Activated CD8-positive, alpha-beta memory T cell treated with anti-CD3 and anti-CD28 coated beads for 1 hour (primary cell): ENCODE results near the gene UBE2E3.
A peak's percentile ranks its signal among the peaks of the same experiment; 100 is the strongest.
"Not testable (repeated sequence)": the region's sequence is repeated elsewhere in the genome, so short reads cannot be mapped to it uniquely, and the experiment has no call there.

Experiments
- DNase-seq, 2 donors: peaks; one replicate each; pipeline ENCODE4 v3.0.0-alpha.2; 2020; ENCODE audit warnings: low read depth in 1 of 2; ENCODE audit errors: extremely low read depth in 1 of 2

UBE2E3 gene

DNA sequence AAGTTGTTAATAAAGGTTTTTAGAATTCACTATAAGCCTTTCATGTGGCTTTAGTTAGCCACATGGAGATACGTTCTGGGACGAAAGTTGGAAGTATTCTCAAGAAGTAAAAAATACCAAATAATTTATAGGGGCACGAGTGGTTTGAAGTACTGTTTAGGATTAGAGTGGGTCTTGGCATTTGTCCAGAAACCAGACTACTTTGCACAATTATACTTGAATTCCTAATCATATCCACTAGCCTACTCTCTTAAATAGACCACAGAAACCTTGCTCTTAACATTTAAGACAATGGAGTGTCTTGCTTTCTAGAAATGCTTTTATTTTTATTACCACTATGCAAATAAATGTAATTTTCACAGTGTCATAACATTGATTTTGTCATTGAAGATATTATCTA, 44.6 kb downstream of the UBE2E3 start:
- no peak for DNase-seq

DNA sequence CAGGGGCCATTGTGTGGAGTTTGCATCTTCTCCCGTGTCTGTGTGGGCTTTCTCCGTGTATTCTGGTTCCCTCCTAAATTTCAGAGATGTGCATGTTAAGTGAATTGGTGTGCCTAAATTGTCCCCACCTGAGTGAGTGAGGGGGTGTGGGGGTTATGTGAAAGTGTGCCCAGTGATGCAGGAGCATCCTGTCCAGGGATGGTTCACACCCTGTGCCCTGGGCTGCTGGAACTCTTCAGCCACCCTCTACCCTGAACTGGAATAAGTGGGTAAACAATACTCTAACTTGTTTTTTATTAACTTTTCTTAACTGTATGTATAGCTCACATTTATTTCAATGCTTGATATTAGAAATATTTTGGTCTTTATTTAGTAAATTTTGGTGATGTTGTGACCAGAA, 56.0 kb downstream of the UBE2E3 start:
- DNase-seq: no peak

DNA sequence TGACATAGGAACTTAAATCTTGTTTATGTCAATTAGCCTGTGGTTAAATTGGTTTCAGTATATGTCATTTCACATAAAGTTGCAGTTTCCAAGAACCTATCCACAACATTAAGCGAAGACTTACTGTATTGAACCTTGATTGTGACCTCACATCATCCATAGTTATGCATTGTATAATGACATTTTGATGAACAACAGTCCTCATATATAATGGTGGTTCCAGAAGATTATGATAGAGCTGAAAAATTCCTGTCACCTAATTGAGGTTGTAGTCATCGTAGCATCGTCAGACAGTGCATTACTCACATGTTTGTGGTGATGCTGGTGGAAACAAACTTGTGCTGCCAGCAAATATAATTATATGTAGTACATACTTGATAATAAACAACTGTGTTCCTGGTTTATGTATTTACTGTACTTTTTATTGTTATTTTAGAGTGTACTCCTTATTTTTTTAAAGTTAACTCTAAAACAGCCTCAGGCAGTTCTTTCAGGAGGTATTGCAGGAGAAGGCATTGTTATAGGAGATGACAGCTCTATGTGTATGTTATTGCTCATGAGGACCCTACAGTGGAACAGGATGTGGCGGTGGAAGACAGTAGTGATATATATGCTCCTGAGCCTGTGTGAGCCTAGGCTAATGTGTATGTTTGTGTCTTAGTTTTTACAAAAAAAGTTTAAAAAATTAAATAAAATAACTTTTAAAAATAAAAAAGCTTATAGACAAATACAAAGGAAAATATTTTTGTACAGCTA, 56.6 kb downstream of the UBE2E3 start:
- no peak for DNase-seq

DNA sequence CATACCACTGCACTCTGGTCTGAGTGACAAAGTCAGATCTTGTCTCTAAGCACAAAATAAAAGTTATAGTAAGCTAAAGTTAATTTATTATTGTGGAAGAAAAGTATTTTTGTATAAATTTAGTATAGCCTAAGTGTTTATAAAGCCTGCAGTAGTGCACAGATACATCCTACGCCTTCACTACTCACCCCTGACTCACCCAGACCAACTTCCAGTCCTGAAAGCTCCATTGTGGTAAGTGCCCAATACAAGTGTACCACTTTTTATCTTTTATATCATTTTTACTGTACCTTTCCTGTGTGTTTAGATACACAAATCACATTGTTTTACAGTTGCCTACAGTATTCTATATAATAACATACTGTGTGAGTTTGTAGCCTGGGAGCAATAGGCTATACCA, 57.5 kb downstream of the UBE2E3 start:
- no peak for DNase-seq

DNA sequence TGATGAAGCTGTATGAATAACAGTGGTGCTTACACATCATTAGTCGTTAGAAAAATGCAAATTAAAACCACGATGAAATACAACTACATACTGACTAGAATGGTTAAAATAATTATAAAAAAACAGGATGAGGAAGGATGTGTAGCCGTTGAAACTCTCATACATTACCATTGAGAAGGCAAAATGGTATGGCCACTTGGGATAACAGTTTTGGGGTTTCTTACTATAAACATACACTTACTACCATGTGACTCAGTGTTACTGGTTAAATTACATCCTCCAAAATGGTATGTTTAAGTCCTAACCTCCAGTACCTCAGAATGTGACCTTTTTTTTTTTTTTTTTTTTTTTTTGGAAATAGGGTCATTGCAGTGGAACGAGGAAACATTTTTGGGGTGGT, 58.4 kb downstream of the UBE2E3 start:
- no peak for DNase-seq

DNA sequence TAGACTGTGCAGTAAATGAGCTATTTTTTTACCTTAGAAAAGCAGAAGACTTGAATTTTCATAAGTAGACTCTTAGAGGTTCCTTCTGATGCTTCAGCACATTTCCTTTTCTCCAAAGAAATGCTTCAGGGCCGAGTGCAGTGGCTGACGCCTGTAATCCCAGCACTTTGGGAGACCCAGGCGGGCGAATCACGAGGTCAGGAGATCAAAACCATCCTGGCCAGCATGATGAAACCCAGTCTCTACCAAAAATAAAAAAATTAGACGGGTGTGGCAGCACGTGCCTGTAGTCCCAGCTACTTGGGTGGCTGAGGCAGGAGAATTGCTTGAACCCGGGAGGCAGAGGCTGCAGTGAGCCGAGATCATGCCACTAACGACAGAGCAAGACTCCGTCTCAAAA, 60.4 kb downstream of the UBE2E3 start:
- not testable (repeated sequence) for DNase-seq

DNA sequence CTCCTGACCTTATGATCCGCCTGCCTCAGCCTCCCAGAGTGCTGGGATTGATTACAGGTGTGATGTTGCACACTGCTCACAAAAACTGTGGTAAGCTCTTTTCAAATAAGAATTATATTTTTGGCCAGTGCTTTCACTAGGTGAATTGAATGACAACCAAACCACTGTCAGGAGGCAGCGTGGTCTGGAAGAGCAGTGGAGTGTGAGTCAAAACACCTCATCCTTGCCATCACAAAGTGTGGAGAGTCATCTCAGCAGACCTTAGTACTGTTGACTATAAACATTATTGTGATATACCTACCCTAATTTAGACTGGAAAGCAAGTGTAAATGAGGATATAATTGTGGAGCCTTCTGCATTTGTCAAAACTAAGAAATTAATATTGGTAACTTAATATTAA, 61.3 kb downstream of the UBE2E3 start:
- no peak for DNase-seq

DNA sequence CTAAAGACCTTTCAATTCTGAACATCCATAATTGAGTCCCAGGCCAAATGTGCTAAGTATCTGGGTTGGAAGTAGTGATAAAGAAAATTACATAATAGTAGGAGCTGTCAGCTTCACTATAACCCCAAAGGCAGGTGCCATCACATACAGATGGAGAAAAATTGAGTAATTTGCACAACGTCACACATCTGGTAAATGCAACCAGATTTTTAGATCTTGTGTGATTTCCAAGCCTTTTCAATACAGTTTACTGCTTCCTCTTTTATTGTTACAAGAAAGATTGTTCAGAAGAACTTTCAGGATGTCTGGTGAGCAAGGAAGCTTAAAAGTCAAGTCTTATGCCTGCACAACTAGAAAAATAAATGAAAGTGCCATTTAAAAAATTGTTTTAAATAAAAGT, 62.3 kb downstream of the UBE2E3 start:
- DNase-seq: no peak

DNA sequence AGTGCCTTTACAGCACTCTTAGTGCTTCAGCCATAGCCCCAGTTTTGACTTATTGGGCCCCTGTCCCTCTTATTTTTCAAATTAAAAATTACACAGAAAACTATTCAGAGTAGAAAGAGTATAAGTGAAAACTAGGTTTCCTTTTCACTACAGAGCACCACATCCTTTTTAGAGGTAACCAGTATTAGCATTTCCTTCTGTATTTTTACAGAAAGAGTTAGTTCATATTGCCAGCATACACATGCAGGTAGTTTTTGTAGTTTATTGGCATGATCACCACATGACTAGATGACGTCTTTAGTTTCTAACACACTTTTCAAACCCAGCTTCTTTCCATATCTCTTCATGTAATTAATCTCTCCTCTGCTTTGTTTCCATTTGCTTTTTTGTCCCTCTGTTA, 66.4 kb downstream of the UBE2E3 start:
- no peak for DNase-seq

DNA sequence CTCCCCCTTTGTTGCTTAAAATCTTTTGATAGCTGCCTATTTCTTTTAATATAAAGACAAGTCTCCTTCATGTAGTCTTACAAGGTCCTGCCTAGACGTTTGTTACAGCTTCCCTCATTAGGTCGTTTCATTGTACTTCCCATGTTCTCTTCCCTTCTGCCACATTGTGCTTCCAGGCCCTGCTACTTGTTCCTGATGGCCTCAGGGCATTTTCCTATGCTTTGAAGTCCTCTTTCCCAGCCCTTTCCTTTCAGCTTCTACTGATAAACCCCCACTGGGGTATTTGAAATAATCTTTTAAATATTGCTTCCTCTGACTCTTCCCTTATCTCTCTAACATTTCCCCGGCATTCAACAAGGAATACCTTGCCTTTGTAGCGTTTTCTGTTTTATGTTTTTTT, 67.4 kb downstream of the UBE2E3 start:
- no peak for DNase-seq

DNA sequence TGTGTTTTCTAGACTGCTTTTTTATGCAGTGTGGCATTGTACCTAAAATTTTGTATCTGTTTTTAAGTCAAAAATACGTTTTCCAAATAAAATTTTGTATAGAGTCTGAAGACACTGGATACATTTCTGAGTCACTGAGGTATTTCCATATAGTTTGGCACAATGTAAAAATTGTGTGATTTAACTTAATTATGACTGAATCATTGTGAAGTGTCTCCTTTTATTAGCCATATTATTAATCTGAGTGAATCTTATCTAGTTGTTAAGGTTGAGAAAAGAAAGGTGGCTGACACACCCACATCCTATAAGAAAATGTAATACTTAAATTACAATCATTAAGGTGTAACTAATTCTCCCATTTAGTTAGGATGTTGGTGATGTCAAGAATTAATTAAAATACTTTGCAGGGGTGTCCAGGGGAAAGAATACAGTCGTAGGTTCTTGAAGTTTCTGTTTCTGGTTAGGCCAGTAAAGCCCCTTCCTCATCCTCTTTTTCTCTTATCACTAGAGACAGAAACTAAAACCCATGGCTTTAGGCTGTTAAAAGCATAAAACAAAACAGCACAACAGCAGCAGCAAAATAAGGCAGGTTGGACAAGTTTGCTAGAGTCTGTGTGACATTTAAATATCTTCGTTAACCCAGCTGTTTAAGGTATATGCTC, 71.6 kb downstream of the UBE2E3 start:
- no peak for DNase-seq

DNA sequence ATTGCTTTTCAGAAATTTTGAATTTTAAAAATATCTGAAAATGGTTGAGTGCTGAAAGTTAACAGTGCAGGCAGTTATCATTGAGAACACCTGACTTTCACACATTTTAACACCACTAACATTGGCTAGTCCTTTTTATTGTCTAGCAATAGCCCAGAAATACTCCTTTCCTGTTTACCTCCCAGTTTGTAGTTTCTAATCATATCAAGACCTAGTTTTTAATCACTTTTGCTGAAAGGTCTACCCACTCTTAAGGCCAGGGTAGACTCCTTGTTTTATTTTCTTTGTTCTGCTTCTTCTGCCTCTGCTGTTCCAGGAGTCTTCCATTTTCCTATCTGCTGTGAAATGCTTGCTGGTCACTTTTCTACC, 72.1 kb downstream of the UBE2E3 start:
- no peak for DNase-seq

DNA sequence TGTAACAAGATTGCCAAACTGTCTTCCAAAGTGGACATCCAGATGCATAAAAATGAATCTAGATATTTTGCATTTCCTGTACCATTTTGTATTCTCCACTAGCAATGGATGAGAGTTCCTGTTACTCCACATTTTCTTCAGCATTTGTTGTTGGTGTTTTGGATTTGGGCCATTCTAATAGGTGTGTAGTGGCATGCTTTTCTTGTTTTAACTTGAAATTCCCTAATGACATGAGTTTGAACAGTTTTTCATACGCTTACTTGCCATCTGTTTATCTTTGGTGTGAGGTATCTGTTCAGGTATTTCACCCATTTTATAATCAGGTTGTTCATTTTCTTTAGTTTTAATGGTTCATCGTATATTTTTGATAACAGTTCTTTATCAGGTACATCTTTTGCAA, 73.9 kb downstream of the UBE2E3 start:
- DNase-seq: no peak

DNA sequence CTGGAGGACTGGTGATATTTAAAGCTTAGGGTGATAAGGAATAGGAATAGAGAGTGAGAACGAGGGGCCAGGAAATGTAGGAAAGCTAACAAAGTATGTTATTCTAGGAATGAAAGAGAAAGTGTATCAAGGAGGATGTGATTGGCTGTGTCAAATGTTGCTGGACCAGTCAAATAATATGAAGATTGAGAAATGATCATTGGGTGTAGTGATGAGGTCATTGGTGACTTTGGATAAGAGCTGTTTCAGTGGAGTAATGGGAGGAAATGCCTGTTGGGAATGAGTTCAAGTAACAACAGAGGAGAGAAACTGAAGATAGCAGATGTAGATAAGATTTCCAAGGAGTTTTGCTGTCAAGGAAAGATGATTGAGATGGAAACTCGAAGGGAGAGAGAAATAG, 74.4 kb downstream of the UBE2E3 start:
- DNase-seq: no peak

DNA sequence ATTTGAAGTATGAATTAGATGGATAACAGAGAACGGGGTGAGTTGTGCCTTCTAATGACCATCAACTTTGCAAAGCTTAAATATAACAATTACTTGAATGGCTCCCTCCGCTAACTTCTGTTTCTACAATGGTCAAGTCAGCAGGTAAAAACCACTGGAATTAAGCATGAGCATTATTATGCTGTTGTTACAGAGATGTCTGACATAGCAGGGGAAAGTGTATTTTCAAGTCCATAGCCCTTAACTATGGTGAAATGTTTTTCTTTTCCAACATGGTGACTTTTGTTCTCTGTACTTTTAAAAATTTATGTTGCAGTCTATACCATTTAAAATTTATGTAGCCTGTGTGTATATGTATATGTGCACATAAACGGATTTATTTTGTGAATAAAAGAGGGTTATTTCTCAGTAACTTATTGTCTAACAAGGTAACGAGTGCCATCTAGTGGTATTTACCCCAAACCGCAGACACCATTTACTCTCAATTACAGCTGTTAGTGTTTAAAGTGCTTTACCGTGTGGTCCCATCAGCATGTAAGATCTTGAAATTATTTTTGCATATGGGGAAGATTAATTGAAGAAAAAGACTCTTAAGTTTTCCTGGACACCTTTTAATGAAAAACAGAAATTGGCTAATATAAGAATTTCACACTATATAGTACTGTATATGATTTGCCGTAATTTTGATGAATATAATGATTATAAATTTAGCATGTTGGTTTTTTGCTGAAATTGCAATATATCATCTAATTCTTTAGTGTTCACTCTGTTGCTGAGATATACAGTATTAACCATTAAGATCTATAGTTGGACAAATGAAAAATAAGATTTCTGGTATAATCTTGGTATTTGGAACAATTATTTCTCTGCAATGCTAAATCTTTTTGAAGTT, 78.2 kb downstream of the UBE2E3 start:
- peak; percentile 3 to 5 for DNase-seq

DNA sequence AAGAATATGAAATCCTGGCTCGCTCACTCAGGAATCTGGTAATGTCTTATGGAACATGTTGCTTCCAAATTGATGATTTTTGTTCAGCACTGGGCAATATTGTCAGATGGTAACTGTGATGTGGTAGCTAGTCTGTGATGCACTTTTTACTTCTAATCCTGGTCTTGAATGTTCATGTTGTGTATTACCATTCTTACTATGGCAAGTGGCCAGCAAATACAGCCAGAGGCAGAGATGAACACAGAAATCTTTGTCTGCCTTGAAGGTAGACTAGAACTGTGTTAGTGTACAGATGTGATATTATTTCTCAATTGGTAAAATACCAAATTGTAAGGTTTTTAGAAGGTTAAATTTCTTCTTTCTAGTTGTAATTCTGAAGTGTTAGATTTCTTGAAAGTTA, 83.3 kb downstream of the UBE2E3 start:
- DNase-seq: no peak

DNA sequence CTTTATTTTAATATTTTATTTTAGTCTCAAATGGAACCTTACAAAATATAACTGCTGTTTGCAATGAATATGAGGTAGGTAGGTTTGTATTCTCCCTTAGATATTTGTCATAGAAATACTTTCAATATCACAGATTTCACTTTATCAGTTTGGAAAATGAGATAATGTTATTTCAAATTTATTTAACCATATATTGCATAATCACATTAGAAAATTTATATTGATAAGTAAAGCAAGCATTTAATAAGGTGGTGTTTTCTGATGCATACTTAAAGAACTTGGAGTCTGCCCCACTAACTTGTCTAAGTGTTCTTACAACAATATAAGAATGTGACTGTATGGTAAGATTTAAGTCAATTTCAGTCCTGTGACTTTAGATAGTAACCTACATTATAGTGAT, 85.1 kb downstream of the UBE2E3 start:
- DNase-seq: no peak

DNA sequence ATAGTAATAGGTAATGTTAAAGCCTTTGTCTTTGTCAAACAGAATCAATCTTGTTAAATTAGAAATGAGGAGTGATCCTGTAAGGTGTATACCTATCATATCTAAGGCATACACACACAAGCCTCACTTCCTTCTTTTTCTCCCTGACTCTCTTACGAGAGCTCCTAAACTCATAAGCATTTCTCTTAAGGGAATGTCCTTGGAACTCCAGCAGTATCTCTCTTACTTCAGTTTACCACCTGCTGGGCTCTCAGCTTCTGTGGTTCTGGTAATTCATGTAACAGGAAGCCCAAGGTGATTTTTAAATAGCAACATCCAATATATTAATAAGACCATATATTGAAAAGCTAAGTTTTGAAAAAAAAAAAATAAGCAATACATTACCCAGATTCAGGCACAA, 85.9 kb downstream of the UBE2E3 start:
- no peak for DNase-seq

DNA sequence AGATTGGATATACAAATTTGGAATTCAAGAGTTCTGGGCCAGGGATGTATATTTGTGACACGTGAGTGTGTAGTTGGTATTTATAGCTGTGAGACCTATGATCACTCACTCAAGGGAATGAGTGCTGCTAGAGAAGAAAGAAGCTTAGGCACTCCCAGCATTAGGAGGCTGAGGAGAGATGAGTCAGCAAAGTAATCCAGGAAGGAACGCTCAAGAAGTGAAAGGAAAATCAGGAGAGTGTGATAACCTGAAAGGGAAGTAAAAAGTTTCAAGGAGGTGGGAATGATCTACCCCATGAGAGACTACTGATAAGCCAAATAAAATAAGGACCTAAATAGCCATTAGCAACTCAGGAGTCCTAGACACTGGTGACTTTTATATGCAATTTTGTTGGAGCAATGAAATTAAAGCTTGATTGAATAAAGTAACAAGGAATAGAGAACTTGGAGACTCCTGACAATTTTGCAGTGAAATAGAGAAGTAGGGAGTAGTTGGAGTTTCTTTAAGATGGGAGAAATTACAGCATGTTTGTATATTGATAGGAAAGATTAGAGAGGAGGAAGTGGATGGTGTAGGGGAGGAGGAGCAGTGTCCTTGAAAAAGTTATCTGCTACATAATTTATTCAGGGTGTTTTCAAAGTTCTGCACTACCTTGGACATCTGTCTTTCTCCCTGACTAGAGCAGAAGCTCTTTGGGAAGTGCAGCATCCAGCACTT, 89.9 kb downstream of the UBE2E3 start:
- DNase-seq: no peak

DNA sequence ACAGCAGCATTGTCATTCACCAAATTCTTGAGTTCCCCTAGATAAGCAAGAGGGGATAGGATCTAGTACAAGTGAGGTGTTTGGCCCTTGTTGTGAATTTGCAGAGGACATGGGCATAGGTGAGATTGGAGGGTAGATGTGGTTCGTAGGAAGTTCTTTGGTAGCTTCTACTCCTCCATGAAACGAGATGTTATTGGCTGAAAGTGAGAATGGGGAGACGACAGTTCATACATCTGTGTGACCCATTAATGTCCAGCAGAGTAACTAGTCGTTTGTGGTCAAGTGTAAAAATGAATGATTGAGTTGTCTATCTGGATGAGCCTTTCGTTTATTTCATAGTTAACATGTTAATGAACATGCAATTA, 90.4 kb downstream of the UBE2E3 start:
- DNase-seq: no peak

DNA sequence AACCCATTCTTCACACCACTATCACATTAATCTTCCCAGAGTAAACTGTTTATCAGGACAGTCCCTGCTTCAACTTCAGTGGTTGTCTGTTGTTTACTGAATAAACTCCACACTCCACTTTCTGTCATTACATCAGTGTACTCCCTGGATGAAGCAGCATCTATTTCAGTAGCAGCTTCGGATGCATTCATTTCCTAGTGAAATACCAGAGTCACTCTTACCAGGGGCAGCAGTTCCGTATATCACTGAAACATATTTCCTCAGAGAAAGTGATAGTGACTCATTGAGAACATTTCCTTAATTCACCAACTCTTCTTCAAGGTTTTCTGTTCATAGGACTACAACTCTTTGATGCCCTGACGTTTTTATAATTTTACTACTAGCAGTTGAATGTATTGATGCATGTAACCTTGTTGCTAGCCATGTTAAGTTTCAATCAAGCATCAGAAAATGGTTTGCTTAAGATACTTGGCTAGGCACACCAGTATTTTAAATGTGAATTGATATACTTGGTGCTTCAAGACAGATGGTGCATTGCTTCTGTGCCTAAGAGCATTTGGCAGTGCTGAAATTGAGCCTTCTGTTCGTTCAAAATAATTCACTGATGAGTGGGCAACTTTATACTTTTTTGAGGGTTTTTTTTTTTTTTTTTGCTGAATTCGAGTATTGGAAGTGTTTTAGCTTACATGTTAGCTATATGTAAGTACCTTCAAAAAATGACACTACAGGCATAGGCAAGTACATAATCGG, 92.3 kb downstream of the UBE2E3 start:
- DNase-seq: no peak
